MCF 10A (cell line): ENCODE data around the gene FAM117A. TPM values are rescaled to one million over a fixed set of nuclear protein-coding genes. Genes with fewer than 3 reads are reported as not detected.

Experiments
- BruUV-seq: library from RNA; stranded (reverse); fragments of 400-500 nt; replicated peaks from 2 replicates; lab custom pipeline; 2021; lab: Mats Ljungman, UMichigan
- CTCF ChIA-PET: fragments of 300-600 bp; sonication (Branson Sonifier 250); formaldehyde crosslinking; extraction: SDS; loops from one replicate; lab custom pipeline; 2021; ENCODE audit warnings: antibody characterized with exemption, inconsistent platforms; lab: Yijun Ruan, JAX
- POLR2A ChIA-PET: fragments of 300-600, 350-650 bp; sonication (Branson Sonifier 250); formaldehyde crosslinking; extraction: SDS; loops from one replicate; lab custom pipeline; 2020; ENCODE audit warnings: antibody characterized with exemption, inconsistent platforms; lab: Yijun Ruan, JAX
- DNase-seq: peaks from one replicate; pipeline ENCODE4 v3.0.0-alpha.2; 2018; ENCODE audit not compliant: unreplicated experiment
- H3K27ac Mint-ChIP-seq: one replicate; pipeline ENCODE4 v1.8.0; 2022; ENCODE audit warnings: mild to moderate bottlenecking, low read depth, mixed read lengths; ENCODE audit not compliant: unreplicated experiment
- H3K27me3 Mint-ChIP-seq: one replicate; pipeline ENCODE4 v1.8.0; 2022; ENCODE audit warnings: mixed read lengths; ENCODE audit not compliant: insufficient read depth, unreplicated experiment
- H3K36me3 Mint-ChIP-seq: one replicate; pipeline ENCODE4 v1.8.0; 2022; ENCODE audit warnings: mild to moderate bottlenecking, moderate library complexity, mixed read lengths; ENCODE audit not compliant: insufficient read depth, unreplicated experiment
- H3K4me1 Mint-ChIP-seq: one replicate; pipeline ENCODE4 v1.8.0; 2022; ENCODE audit warnings: mixed read lengths; ENCODE audit not compliant: insufficient read depth, unreplicated experiment
- H3K4me3 Mint-ChIP-seq: one replicate; pipeline ENCODE4 v1.8.0; 2022; ENCODE audit warnings: mild to moderate bottlenecking, moderate library complexity, mixed read lengths; ENCODE audit not compliant: unreplicated experiment
- H3K9me3 Mint-ChIP-seq: one replicate; pipeline ENCODE4 v1.8.0; 2022; ENCODE audit warnings: mixed read lengths; ENCODE audit not compliant: unreplicated experiment
- intact Hi-C: fragments of 100-400 bp; cut with micrococcal nuclease; formaldehyde crosslinking; loops from 2 replicates; pipeline ENCODE4 v1.14.1; 2022
- total RNA-seq: library from RNA; stranded (reverse); gene quantifications from 2 replicates; pipeline ENCODE4 v1.2.3, GENCODE V29; 2022
- TF ChIP-seq, protein P1 (sequence below): fragments of 200-600 bp; IDR thresholded peaks from one replicate; pipeline ENCODE4 v1.8.0; 2022; ENCODE audit warnings: antibody characterized with exemption, mild to moderate bottlenecking; ENCODE audit not compliant: unreplicated experiment

Gene FAM117A
- total RNA-seq, 1 experiment from 2014 or later: 2.0 TPM

GRCh38 chr17:49749730-49750129 is 14.2 kb downstream of the FAM117A start:
- ChIA-PET POLR2A (interaction anchor here (0.8 kb wide), 1 partner anchor 18 kb away, joined by 3 read pairs; no protein-coding TSS in a partner anchor), CTCF (no interaction called here)
- no peaks in the 10 kb centered on the region for H3K27me3 Mint-ChIP-seq
- no peak for DNase-seq
- H3K27ac Mint-ChIP-seq: no peak overlapping the region
- no peaks in the 10 kb centered on the region for H3K36me3 Mint-ChIP-seq
- no peaks in the 10 kb centered on the region for H3K9me3 Mint-ChIP-seq
- BruUV-seq: no TSS peak
- H3K4me3 Mint-ChIP-seq: no peak overlapping the region
- no peaks in the 10 kb centered on the region for H3K4me1 Mint-ChIP-seq
- TF ChIP-seq, protein P1, sequence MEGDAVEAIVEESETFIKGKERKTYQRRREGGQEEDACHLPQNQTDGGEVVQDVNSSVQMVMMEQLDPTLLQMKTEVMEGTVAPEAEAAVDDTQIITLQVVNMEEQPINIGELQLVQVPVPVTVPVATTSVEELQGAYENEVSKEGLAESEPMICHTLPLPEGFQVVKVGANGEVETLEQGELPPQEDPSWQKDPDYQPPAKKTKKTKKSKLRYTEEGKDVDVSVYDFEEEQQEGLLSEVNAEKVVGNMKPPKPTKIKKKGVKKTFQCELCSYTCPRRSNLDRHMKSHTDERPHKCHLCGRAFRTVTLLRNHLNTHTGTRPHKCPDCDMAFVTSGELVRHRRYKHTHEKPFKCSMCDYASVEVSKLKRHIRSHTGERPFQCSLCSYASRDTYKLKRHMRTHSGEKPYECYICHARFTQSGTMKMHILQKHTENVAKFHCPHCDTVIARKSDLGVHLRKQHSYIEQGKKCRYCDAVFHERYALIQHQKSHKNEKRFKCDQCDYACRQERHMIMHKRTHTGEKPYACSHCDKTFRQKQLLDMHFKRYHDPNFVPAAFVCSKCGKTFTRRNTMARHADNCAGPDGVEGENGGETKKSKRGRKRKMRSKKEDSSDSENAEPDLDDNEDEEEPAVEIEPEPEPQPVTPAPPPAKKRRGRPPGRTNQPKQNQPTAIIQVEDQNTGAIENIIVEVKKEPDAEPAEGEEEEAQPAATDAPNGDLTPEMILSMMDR: no peak
- intact Hi-C loops: no loop called here

DNA sequence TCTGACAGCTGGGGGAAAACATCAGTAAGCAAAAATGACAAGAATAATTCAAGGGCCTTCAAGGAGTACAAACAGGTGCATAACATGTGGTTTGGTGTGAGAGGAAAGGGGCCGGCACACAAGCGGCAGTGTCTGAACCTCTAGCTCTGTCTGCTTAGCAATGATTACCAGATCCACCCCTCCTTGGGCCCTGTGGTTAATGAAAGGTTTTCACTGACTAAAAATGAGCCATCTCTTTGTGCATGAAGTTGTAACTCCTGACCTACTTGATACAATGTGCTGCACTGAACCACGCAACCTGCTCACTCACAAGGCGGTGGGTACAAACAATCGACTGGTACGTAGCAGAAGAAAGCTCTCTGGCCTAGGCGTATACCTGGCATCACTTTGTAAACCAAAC is 15.1 kb downstream of the FAM117A start:
- TF ChIP-seq, protein P1: no peak
- Mint-ChIP-seq H3K4me1 (no peaks in the 10 kb centered on the region), H3K9me3 (no peaks in the 10 kb centered on the region), H3K27me3 (no peaks in the 10 kb centered on the region), H3K4me3 (no peak overlapping the region), H3K36me3 (no peaks in the 10 kb centered on the region), H3K27ac (no peak overlapping the region)
- no TSS peak for BruUV-seq
- ChIA-PET POLR2A (no interaction called here), CTCF (interaction anchor here (0.6 to 1.5 kb wide), 2 partner anchors 193 to 203 kb away, joined by 3 to 4 read pairs; no protein-coding TSS in a partner anchor)
- DNase-seq: no peak
- intact Hi-C loops: no loop called here

- no TSS peak for BruUV-seq
- TF ChIP-seq, protein P1: no peak
- ChIA-PET POLR2A (interaction anchor here (2.1 kb wide), 1 partner anchor 40 kb away, joined by 7 read pairs; the partner anchor contains the start of gene KAT7), CTCF (interaction anchor here (0.6 to 1.5 kb wide), 2 partner anchors 172 to 192 kb away, joined by 3 to 4 read pairs; no protein-coding TSS in a partner anchor)
- Mint-ChIP-seq H3K9me3 (no peaks in the 10 kb centered on the region), H3K36me3 (no peaks in the 10 kb centered on the region), H3K27me3 (no peaks in the 10 kb centered on the region), H3K27ac (no peak overlapping the region), H3K4me3 (no peak overlapping the region), H3K4me1 (no peaks in the 10 kb centered on the region)
- DNase-seq: no peak
- intact Hi-C loops: no loop called here
Measured at GRCh38 chr17:49748223-49748622, 15.7 kb downstream of the FAM117A start.

DNA sequence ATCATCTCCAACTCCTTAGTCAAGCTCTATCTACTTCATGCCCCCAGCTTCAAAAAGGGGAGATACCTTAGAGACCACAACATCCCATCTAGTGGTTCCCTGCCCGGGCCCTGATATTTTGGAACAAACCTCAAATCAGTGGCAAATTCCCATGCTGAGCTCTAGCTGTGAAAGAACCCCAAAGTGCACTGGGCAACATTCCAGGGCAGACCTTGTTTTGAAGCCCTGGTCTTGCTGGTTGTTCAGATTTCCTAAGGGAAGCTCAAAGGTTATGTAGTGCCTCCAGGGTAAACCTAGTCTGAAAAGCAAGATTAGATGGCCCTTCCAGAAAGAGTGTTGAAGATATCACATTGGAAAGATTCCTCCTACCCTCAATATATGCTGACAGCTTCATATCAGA is 16.3 kb downstream of the FAM117A start:
- no peaks in the 10 kb centered on the region for H3K27me3 Mint-ChIP-seq
- ChIA-PET POLR2A (interaction anchor here (1.0 to 2.1 kb wide), 2 partner anchors 17 to 40 kb away, joined by 6 to 7 read pairs; partner anchors contain the start of genes FAM117A and KAT7), CTCF (interaction anchor here (0.6 kb wide), 1 partner anchor 19 kb away, joined by 4 read pairs; no protein-coding TSS in a partner anchor)
- H3K27ac Mint-ChIP-seq: no peak overlapping the region
- no peaks in the 10 kb centered on the region for H3K9me3 Mint-ChIP-seq
- no TSS peak for BruUV-seq
- H3K36me3 Mint-ChIP-seq: no peaks in the 10 kb centered on the region
- no peaks in the 10 kb centered on the region for H3K4me1 Mint-ChIP-seq
- intact Hi-C loops: no loop called here
- no peak for DNase-seq
- TF ChIP-seq, protein P1: no peak
- H3K4me3 Mint-ChIP-seq: no peak overlapping the region
